ENCODE measurements around the gene ZCCHC14.
"Not testable (repeated sequence)": the region's sequence is repeated elsewhere in the genome, so short reads cannot be mapped to it uniquely, and the experiment has no call there.

- TF ChIP-seq EZH2phosphoT487 (IDR thresholded peaks at IDR 0.05; ENCODE audit: insufficient read depth, low read depth); EZH2 (IDR thresholded peaks at IDR 0.05; ENCODE audit: insufficient read depth, poor library complexity, severe bottlenecking): not testable (repeated sequence)
Measured at GRCh38 chr16:87509778-87510177, 17.0 kb upstream of the ZCCHC14 start.
